GM13977 (cell line): ENCODE results near the gene LYSMD3.

ENCODE experiments used
- DNase-seq: peaks from one replicate; pipeline ENCODE4 v3.0.0; 2012; ENCODE audit warnings: low spot score
- CTCF ChIP-seq: IDR thresholded peaks from 2 replicates; pipeline ENCODE4 v1.5.1; 2012; ENCODE audit warnings: mild to moderate bottlenecking, control low read depth; ENCODE audit not compliant: insufficient read depth; ENCODE audit errors: extremely low read depth, missing control alignments
- in situ Hi-C: fragments of 300-500 bp; cut with MboI; formaldehyde crosslinking; loops from one replicate; pipeline ENCODE4 v1.12.0; 2022; ENCODE audit warnings: low sequenced_read_pairs, low pct_unique_long_range_greater_than_20kb, mixed read lengths, inconsistent platforms; ENCODE audit not compliant: unreplicated experiment

LYSMD3 gene

GRCh38 chr5:90495146-90495545 is 34.2 kb downstream of the LYSMD3 start:
- in situ Hi-C loops = no loop called here
- no peak for TF ChIP-seq CTCF
- no peak for DNase-seq

- no peak for TF ChIP-seq CTCF
- in situ Hi-C loops = no loop called here
Observed at GRCh38 chr5:90494043-90494442, 35.3 kb downstream of the LYSMD3 start.

GRCh38 chr5:90488791-90489190 is 40.6 kb downstream of the LYSMD3 start:
- no peak for TF ChIP-seq CTCF
- in situ Hi-C loops = no loop called here
- DNase-seq = no peak

More at GRCh38 chr5:90494043-90494442, 35.3 kb downstream of the LYSMD3 start:
- DNase-seq = no peak

- in situ Hi-C loops = no loop called here
- TF ChIP-seq CTCF = no peak
- no peak for DNase-seq
Observed at GRCh38 chr5:90484540-90484939, 44.8 kb downstream of the LYSMD3 start.

GRCh38 chr5:90483206-90483605 is 46.2 kb downstream of the LYSMD3 start:
- in situ Hi-C loops = no loop called here
- DNase-seq = no peak
- no peak for TF ChIP-seq CTCF

- TF ChIP-seq CTCF = no peak
- DNase-seq = no peak
- in situ Hi-C loops = no loop called here
Observed at GRCh38 chr5:90480699-90481098, 48.7 kb downstream of the LYSMD3 start.
